DND-41 (cell line): ENCODE data around the gene PGBD5.
"Not testable (repeated sequence)": the region's sequence is repeated elsewhere in the genome, so short reads cannot be mapped to it uniquely, and the experiment has no call there.

Source experiments
- ATAC-seq: fragments of 200-7000 bp; cut with Tn5 transposase; 3 replicates; pipeline ENCODE4 v1.9.1; 2021; ENCODE audit warnings: low read depth; ENCODE audit not compliant: insufficient read depth
- DNase-seq: peaks from one replicate; pipeline ENCODE4 v3.0.0-alpha.2; 2020
- H2AFZ ChIP-seq: 2 replicates; pipeline ENCODE4 v1.6.0; 2012; ENCODE audit warnings: low read depth, low read length
- H3K27ac ChIP-seq: 2 replicates; pipeline ENCODE4 v1.5.1; 2012; ENCODE audit warnings: low read length, inconsistent platforms
- H3K27me3 ChIP-seq: fragments of 200-600 bp; sonication (generic); 2 replicates; pipeline ENCODE4 v1.6.0; 2012; ENCODE audit warnings: low read length, mild to moderate bottlenecking, inconsistent platforms; ENCODE audit not compliant: insufficient read depth, poor library complexity
- H3K36me3 ChIP-seq: 2 replicates; pipeline ENCODE4 v1.5.1; 2012; ENCODE audit warnings: low read length, inconsistent platforms; ENCODE audit not compliant: insufficient read depth
- H3K4me1 ChIP-seq: 2 replicates; pipeline ENCODE4 v1.5.1; 2012; ENCODE audit warnings: mild to moderate bottlenecking, low read length; ENCODE audit not compliant: insufficient read depth
- H3K4me2 ChIP-seq: 2 replicates; pipeline ENCODE4 v1.6.0; 2012; ENCODE audit warnings: mild to moderate bottlenecking, moderate library complexity, low read length, inconsistent platforms; ENCODE audit not compliant: insufficient read depth
- H3K4me3 ChIP-seq, 2 experiments: fragments of 200-600 bp in 1 of 2; shearing (Covaris generic) in 1 of 2; 2 replicates each; pipeline ENCODE4 v1.5.1; 2012 to 2016; ENCODE audit warnings: inconsistent platforms in 2 of 2, low read length in 2 of 2, mild to moderate bottlenecking in 2 of 2, low read depth in 1 of 2, moderate library complexity in 1 of 2
- H3K79me2 ChIP-seq: 2 replicates; pipeline ENCODE4 v1.6.0; 2012; ENCODE audit warnings: low read length, inconsistent platforms; ENCODE audit not compliant: insufficient read depth
- H3K9ac ChIP-seq: 2 replicates; pipeline ENCODE4 v1.6.0; 2012; ENCODE audit warnings: low read depth, mild to moderate bottlenecking, inconsistent platforms, low read length, moderate library complexity
- H3K9me3 ChIP-seq: 2 replicates; pipeline ENCODE4 v1.5.1; 2012; ENCODE audit warnings: low read length, moderate library complexity, mild to moderate bottlenecking, inconsistent platforms; ENCODE audit not compliant: insufficient read depth, severe bottlenecking
- H4K20me1 ChIP-seq: 2 replicates; pipeline ENCODE4 v1.6.0; 2012; ENCODE audit warnings: low read length; ENCODE audit not compliant: insufficient read depth
- CTCF ChIP-seq: IDR thresholded peaks from 2 replicates; pipeline ENCODE4 v1.5.1; 2012; ENCODE audit warnings: borderline replicate concordance, low read length, moderate library complexity, mild to moderate bottlenecking; ENCODE audit not compliant: poor library complexity, severe bottlenecking; ENCODE audit errors: extremely low read depth
- EZH2 ChIP-seq: IDR thresholded peaks from 3 replicates; pipeline ENCODE4 v1.6.1; 2012; ENCODE audit warnings: borderline replicate concordance, low read depth, mild to moderate bottlenecking, moderate library complexity, low read length, inconsistent platforms; ENCODE audit not compliant: severe bottlenecking

PGBD5 gene

GRCh38 chr1:230426246-230427093 lies at the start of gene PGBD5:
PGBD5 (minus strand) TSS chr1:230426332; CDS start chr1:230425928, 404 bp downstream.
- Histone ChIP-seq H2AFZ (no peak within 1 kb of the TSS), H3K27ac (no peak within 1 kb of the TSS), H3K4me2 (peak within 1 kb of the TSS; percentile 51), H4K20me1 (no peaks in the 10 kb centered on the region), H3K4me3 (peak within 1 kb of the TSS in 1 of 2 experiments; percentile 38; a peak in 2 of 4 replicates), H3K4me1 (peaks cover 4% of the 10 kb centered on the region; the same call in 1 of the 2 replicates), H3K79me2 (no peaks in the 10 kb centered on the region), H3K27me3 (peaks cover 30% of the 10 kb centered on the region), H3K36me3 (no peaks in the 10 kb centered on the region), H3K9ac (no peak within 1 kb of the TSS), H3K9me3 (no peaks in the 10 kb centered on the region)
- no peak for TF ChIP-seq EZH2
- no peak for TF ChIP-seq CTCF
- DNase-seq, result peak; percentile 72
- peak; percentile 93 for ATAC-seq

- not testable (repeated sequence) for H3K79me2 ChIP-seq, H3K27ac ChIP-seq, H3K9me3 ChIP-seq, H3K36me3 ChIP-seq, H3K4me3 ChIP-seq, ATAC-seq, H2AFZ ChIP-seq, H3K4me2 ChIP-seq, DNase-seq, H3K27me3 ChIP-seq, H3K4me1 ChIP-seq, H3K9ac ChIP-seq, H4K20me1 ChIP-seq
Observed at GRCh38 chr1:230474924-230475323, 48.8 kb upstream of the PGBD5 start.

- H3K9ac ChIP-seq, H3K9me3 ChIP-seq, ATAC-seq, H3K27me3 ChIP-seq, DNase-seq, H3K4me2 ChIP-seq, H4K20me1 ChIP-seq, H3K79me2 ChIP-seq, H3K27ac ChIP-seq, H3K36me3 ChIP-seq, H2AFZ ChIP-seq, H3K4me3 ChIP-seq, H3K4me1 ChIP-seq: not testable (repeated sequence)
Observed at GRCh38 chr1:230470750-230471149, 44.6 kb upstream of the PGBD5 start.

- no peaks in the 10 kb centered on the region for H3K9me3 ChIP-seq
- TF ChIP-seq EZH2 (no peak), CTCF (no peak)
- no peak for DNase-seq
- no peak for ATAC-seq
- H3K27ac ChIP-seq, result no peak overlapping the region
- no peak overlapping the region for H3K9ac ChIP-seq
- no peaks in the 10 kb centered on the region for H3K4me1 ChIP-seq
- no peaks in the 10 kb centered on the region for H4K20me1 ChIP-seq
- no peaks in the 10 kb centered on the region for H3K27me3 ChIP-seq
- H3K79me2 ChIP-seq, result no peaks in the 10 kb centered on the region
- no peaks in the 10 kb centered on the region for H3K36me3 ChIP-seq
- H3K4me2 ChIP-seq, result no peak overlapping the region
- H3K4me3 ChIP-seq, result no peak overlapping the region
- no peak overlapping the region for H2AFZ ChIP-seq
Observed at GRCh38 chr1:230469271-230469670, 43.1 kb upstream of the PGBD5 start.
